GM18867 (cell line): Measurements from ENCODE around the gene RAB18.
"Not testable (repeated sequence)": the region's sequence is repeated elsewhere in the genome, so short reads cannot be mapped to it uniquely, and the experiment has no call there.

Source experiments
- ATAC-seq: cut with Tn5 transposase; IDR thresholded peaks from one replicate; pipeline ENCODE4 v1.9.1; 2021; ENCODE audit warnings: mild to moderate bottlenecking, moderate library complexity; ENCODE audit not compliant: unreplicated experiment

The RAB18 gene

GRCh38 chr10:27504808-27505460 is 830 bp downstream of the RAB18 start:
- no peak for ATAC-seq

GRCh38 chr10:27505537-27505936 is 1.4 kb downstream of the RAB18 start:
- ATAC-seq: not testable (repeated sequence)

DNA sequence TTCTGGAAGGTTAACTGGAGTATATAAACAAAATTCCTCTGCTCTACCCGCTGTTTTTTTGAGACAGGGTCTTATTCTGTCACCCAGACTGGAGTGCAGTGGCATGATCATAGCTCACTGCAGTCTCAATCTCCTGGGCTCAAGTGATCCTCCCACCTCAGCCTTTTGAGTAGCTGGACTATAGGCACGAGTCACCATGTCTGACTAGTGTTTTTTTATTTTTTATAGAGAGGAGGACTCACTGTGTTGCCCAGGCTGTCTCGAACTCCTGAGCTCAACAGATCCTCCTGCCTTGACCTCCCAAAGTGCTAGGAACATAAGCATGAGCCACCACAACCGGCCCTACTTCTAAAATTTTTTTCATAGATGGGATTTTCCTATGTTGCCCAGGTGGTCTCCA is 2.2 kb downstream of the RAB18 start:
- ATAC-seq: no peak

GRCh38 chr10:27512548-27512947 is 8.4 kb downstream of the RAB18 start:
- ATAC-seq: no peak

DNA sequence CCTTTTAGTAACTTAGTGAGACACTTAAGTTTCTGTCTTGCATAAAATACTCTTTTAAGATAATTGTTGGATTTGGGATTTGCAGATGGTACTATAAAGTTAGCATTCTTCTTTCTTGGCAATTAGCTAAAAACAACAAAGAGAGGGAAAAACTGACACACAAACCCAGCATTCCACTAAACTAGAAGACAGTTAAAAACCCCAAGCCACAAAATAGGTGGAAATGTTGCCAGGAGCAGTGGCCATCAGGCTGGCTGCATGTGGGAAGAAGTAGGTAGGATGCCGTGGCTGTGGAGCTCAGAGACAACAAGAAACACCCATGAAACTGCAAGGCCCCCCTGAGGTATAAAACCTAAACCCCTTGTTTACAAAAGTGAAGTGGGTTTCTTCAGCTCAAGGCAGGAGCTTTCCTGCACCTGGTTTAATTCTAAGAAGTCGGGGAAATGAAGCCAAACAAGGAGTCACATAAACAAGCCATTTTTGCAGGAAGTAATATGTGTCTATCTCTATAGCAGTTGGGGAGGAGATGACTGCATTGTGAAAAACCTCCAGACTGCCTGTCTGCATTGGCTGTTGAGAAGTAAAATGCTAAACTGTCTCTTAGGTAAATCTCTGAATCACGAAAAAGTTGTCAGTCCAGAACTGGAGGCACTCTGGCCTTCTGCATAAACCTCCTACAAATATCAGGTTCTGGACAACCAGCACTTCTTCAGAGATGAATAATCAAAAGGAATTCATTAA is 9.5 kb downstream of the RAB18 start:
- no peak for ATAC-seq

GRCh38 chr10:27514243-27514642 is 10.1 kb downstream of the RAB18 start:
- no peak for ATAC-seq

DNA sequence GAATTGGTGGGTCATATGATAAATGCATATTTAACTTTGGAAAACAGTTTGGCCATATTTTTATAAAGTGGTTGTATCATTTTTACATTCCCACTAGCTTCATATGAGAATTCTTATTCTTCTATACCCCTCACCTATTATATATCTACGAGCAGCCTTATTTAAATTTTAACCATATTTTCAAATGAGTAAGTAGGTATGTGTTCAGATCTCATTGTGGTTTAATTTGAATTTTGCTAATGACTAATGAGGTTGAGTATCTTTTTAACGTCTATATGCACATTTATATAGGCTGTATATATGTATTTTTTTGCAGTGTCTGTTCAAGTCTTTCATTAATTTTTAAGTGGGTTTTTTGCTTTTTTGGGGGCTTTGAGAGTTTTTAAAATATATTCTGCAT is 14.2 kb downstream of the RAB18 start:
- no peak for ATAC-seq

- no peak for ATAC-seq
These were observed 21.7 kb downstream of the RAB18 start for GRCh38 chr10:27525819-27526218.

DNA sequence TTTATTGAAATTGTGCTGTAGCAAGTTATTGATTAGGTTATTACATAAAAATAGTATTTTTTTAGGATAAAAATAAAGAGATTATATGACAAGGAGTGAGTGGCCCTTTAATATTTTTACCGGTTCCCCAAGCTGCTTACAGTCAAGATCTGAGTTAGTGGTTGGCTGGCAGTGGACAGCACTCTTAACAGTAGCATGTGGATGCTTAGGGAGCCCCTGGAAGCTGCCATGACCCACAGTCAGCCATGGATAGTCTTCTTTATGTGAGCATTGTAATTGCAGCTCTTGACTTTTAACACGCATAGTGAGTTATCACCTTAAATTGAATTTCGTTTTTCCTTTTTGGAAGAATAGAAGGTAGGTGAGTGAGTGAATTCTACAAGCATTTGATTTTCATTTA is 22.1 kb downstream of the RAB18 start:
- no peak for ATAC-seq

DNA sequence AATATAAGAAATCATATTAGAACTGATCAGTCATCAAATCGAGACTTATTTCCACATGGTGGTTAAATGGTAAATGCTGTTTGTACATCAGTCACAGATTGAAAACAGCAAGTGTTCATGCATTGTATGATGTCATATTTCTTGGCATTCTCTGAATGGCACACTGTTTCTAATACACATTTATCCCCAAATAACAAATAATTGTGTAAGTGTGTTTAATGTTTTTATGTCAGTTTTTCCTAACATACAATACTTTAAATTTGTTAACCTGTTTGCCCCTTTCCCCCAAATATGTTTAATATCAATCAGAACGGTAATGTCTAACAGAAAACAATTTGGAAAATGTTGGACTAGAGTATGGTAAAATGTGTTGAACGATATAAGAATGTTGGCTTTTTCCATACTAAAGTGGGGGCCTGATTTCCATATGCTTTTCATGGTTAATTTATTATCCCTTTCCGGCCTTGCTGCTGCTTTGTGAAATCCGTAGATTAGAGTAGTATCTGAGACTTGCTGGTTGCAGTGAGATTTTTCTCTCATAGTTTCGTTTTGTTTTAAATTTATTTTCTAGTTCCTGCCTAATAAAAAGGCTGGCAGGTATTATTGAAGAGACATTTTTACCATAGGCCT is 23.7 kb downstream of the RAB18 start:
- ATAC-seq: no peak

DNA sequence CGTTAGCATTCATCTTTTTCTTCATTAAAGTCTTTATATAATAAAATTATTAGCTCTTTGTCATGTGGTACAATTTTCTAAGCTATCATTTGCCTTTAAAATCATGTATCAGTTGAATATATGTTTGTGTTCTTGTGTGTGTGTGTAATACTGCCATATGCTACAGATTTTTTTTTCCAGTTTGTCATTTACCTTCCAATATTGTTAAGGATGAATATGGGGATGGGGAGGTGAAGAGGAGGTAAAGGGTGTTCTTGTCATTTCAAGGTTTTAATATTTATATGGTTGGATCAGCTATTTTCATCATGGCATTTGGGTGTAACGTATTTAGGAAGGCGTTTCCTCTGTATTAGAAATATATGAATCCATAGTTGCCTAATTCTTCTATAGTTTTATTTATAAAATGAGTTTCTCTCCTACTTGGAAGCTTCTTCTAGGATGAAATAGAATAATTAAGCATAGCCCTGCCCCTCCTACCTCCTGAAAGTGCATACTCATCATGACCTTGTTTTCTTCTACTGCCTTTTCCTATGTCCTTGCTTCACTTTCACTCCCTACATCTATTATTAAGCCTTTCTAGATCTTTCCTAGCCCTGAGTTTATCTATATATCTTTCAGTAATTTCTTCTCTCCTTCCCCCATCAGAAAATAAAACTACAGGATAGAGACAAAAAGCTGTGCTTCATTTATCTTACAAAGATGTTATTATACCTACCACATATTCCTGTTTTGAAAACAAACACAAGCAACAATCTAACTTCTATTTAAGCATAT is 25.1 kb downstream of the RAB18 start:
- no peak for ATAC-seq

DNA sequence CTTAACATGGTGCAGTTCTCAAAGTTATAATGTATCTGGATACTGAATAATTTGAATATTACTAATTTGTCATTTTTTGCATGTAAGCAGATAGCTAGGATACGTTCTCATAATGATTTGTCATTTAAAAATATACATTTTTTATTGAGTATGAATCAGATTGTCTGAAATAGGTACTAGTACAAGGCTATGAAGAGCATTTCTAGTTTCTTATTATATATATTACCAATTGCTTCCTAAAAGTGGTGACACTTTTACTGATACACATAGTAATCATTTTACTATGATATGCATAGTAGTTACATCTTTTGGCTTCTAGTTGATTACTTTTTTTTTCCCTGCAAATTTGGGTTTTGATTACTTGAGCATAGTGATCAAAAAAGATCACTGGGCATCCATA is 26.4 kb downstream of the RAB18 start:
- ATAC-seq: no peak

GRCh38 chr10:27531336-27531847 is 27.3 kb downstream of the RAB18 start:
- ATAC-seq: no peak

- no peak for ATAC-seq
These were observed 30.1 kb downstream of the RAB18 start for GRCh38 chr10:27534161-27534700.

- ATAC-seq: no peak
These were observed 31.2 kb downstream of the RAB18 start for GRCh38 chr10:27535317-27535716.

- ATAC-seq: no peak
These were observed 32.3 kb downstream of the RAB18 start for GRCh38 chr10:27536437-27536836.

- no peak for ATAC-seq
These were observed 33.1 kb downstream of the RAB18 start for GRCh38 chr10:27537166-27537565.

DNA sequence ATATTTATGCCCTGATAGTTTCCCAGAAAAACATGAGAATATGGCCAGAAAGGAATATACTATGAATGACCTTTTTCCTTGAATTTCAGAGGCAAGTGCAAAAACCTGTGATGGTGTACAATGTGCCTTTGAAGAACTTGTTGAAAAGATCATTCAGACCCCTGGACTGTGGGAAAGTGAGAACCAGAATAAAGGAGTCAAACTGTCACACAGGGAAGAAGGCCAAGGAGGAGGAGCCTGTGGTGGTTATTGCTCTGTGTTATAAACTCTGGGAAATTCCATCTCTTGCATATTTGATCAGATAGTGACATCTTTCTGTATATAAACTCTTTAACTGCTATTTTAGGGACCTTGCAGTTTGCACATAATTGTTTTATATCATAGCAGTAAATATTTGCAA is 33.7 kb downstream of the RAB18 start:
- ATAC-seq: no peak

- ATAC-seq: no peak
These were observed 36.6 kb downstream of the RAB18 start for GRCh38 chr10:27540672-27541071.

DNA sequence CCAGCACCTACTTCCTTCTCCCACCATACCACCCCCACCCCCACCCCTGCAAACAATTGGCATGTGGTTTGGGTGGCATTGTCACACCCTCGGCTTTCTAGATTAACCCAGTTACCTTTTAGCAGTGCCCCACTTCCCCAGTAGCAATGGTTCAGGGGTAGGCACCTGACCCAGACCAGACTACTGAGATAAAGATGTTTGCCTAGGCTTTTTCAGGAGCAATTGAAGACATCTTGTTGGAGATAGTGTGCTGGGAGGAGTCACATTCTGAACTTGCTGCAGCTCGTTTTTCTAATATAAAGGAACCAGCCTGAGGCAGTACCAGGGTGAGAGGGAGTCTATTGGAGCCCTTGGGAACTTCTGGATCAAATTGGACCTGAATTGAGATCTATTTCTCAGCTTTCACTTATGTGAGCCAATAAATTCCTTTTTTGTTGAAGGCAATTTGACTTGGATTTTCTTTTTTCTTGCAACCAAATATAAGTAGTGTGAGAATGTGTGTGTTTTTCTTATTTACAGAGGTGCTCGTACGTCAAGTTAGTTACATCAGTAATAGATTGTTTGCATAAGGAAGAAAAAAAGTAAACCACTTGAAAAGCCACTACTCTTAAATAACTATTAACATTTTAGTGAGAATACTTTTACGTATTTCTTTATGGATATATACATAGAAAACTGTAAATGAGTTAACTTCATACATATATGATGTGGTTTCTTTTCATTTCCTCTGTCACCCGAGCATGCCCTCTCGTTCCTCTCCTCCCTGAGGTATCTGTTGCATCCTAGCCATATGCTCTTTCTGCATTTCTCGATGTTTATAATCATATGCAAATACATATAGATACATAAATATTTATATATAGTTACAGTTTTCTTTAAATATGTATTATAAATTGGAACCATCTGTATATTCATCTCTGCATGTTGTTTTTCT is 38.0 kb downstream of the RAB18 start:
- ATAC-seq: no peak
